PC-9 (cell line): ENCODE results near the gene SP110.

ENCODE experiments used
- EZH2 ChIP-seq: fragments of 200-600 bp; sonication (generic); IDR thresholded peaks from 2 replicates; pipeline ENCODE4 v1.8.0; 2017; ENCODE audit warnings: antibody characterized with exemption, low read depth
- TF ChIP-seq, protein P1 (sequence below): fragments of 200-600 bp; sonication (generic); conservative IDR thresholded peaks from 2 replicates; pipeline ENCODE4 v1.6.1; 2017; ENCODE audit warnings: mixed run types, antibody characterized with exemption, mild to moderate bottlenecking, moderate library complexity

- TF ChIP-seq, protein P1, sequence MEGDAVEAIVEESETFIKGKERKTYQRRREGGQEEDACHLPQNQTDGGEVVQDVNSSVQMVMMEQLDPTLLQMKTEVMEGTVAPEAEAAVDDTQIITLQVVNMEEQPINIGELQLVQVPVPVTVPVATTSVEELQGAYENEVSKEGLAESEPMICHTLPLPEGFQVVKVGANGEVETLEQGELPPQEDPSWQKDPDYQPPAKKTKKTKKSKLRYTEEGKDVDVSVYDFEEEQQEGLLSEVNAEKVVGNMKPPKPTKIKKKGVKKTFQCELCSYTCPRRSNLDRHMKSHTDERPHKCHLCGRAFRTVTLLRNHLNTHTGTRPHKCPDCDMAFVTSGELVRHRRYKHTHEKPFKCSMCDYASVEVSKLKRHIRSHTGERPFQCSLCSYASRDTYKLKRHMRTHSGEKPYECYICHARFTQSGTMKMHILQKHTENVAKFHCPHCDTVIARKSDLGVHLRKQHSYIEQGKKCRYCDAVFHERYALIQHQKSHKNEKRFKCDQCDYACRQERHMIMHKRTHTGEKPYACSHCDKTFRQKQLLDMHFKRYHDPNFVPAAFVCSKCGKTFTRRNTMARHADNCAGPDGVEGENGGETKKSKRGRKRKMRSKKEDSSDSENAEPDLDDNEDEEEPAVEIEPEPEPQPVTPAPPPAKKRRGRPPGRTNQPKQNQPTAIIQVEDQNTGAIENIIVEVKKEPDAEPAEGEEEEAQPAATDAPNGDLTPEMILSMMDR: peak; percentile 84
- no peak for TF ChIP-seq EZH2
Measured at GRCh38 chr2:230160112-230160660, 59.6 kb downstream of the SP110 start.
